AG04450 (cell line): ENCODE data around the gene SLC6A16. TPM values are rescaled to one million over a fixed set of nuclear protein-coding genes. Genes with fewer than 3 reads are reported as not detected.

Experiments
- CTCF ChIA-PET: fragments of 300-600, 350-600 bp; formaldehyde crosslinking; extraction: SDS; loops from one replicate; lab custom pipeline; 2022; ENCODE audit warnings: antibody characterized with exemption, inconsistent platforms; lab: Charles Lee
- POLR2A ChIA-PET: fragments of 350-600 bp; formaldehyde crosslinking; extraction: SDS; loops from one replicate; lab custom pipeline; 2021; ENCODE audit warnings: antibody characterized with exemption, inconsistent platforms; lab: Yijun Ruan, JAX
- DNase-seq: peaks from one replicate; pipeline ENCODE4 v3.0.0-alpha.2; 2011; ENCODE audit warnings: low read depth, low spot score
- H3K27ac ChIP-seq: one replicate; pipeline ENCODE4 v1.5.1; 2012; ENCODE audit warnings: low read depth, low read length, control low read depth
- H3K27me3 ChIP-seq: one replicate; pipeline ENCODE4 v1.6.0; 2012; ENCODE audit warnings: low read length; ENCODE audit not compliant: control insufficient read depth, insufficient read depth
- H3K4me3 ChIP-seq: 2 replicates; pipeline ENCODE4 v1.5.1; 2011; ENCODE audit warnings: mild to moderate bottlenecking, low read depth, low read length, control low read depth
- H3K9me3 ChIP-seq: 2 replicates; pipeline ENCODE4 v1.5.1; 2012; ENCODE audit warnings: low read length; ENCODE audit not compliant: control insufficient read depth, insufficient read depth
- polyA plus RNA-seq: library from polyadenylated mRNA; depleted of rRNA; stranded (reverse); fragments of >200 nt; gene quantifications from 2 replicates; pipeline ENCODE4 v1.2.3, GENCODE V29; 2011
- TF ChIP-seq, protein P1 (sequence below): IDR thresholded peaks from 2 replicates; pipeline ENCODE4 v1.5.1; 2011; ENCODE audit warnings: low read depth, low read length, control low read depth, inconsistent platforms

SLC6A16 gene
- polyA plus RNA-seq, 1 experiment: 1.6 TPM

- H3K27me3 ChIP-seq: no peaks in the 10 kb centered on the region
- peaks cover 2% of the 10 kb centered on the region; the same call in 1 of the 2 replicates for H3K9me3 ChIP-seq
- peak overlapping the region; percentile 92 for H3K27ac ChIP-seq
- TF ChIP-seq, protein P1, sequence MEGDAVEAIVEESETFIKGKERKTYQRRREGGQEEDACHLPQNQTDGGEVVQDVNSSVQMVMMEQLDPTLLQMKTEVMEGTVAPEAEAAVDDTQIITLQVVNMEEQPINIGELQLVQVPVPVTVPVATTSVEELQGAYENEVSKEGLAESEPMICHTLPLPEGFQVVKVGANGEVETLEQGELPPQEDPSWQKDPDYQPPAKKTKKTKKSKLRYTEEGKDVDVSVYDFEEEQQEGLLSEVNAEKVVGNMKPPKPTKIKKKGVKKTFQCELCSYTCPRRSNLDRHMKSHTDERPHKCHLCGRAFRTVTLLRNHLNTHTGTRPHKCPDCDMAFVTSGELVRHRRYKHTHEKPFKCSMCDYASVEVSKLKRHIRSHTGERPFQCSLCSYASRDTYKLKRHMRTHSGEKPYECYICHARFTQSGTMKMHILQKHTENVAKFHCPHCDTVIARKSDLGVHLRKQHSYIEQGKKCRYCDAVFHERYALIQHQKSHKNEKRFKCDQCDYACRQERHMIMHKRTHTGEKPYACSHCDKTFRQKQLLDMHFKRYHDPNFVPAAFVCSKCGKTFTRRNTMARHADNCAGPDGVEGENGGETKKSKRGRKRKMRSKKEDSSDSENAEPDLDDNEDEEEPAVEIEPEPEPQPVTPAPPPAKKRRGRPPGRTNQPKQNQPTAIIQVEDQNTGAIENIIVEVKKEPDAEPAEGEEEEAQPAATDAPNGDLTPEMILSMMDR: no peak
- peak; percentile 66 for DNase-seq
- peak overlapping the region; percentile 92 for H3K4me3 ChIP-seq
- ChIA-PET CTCF (interaction anchor here (0.6 to 1.7 kb wide), 2 partner anchors 50 to 90 kb away, joined by 4 to 6 read pairs; partner anchors contain the start of gene PIH1D1), POLR2A (interaction anchor here (0.5 to 1.6 kb wide), 8 partner anchors 9 to 852 kb away, joined by 3 to 10 read pairs (median 4); partner anchors contain the start of gene PIH1D1)
Measured at GRCh38 chr19:49361438-49362047, 36.6 kb upstream of the SLC6A16 start.

DNA sequence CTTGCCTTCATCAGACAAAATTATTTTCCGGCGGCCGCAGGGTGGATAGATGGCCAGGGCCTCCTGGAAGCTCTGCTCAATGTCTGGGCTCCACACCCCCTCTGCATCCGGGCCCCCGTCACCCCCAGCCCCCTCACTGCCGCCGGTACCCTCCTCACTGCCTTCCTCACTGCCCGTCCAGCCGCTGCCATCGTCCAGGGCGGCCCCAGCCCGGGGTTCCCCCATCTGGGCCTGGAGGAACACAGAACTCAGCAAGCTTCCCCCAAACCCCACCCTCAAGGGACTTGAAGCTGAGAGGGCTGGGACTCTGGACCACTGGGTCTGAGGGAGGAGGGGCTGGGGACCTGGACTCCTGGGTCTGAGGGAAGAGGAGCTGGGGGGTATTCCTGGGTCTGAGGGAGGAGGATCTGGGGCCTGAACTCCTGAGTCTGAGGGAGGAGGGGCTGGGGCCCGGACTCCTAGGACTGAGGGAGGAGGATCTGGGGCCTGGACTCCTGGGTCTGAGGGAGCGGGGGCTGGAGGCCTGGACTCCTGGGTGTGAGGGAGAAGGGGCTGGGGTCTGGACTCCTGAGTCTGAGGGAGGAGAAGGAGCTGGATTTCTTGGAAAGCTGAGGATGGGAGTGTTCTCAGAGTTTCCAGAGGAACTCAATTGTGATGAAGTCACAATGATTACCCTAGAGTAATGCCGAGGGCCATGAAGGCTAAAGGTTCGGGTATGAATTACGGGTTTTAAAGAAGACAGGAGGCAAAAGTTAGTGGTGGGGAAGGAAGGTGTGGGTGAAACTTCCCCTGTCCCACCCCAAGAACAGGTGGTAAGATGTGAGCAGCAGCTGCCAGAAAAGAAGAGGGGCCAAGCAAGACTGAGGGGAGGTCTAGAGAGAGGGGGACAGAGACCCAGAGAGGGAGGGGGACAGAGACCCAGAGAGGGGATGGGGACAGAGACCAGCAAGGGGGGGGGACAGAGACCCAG is 35.1 kb upstream of the SLC6A16 start:
- TF ChIP-seq, protein P1: no peak
- Histone ChIP-seq H3K9me3 (peaks cover 2% of the 10 kb centered on the region; the same call in 1 of the 2 replicates), H3K27ac (no peak overlapping the region), H3K27me3 (no peaks in the 10 kb centered on the region), H3K4me3 (peak overlapping the region; percentile 92)
- DNase-seq: no peak
- CTCF ChIA-PET: no interaction called here
- POLR2A ChIA-PET: interaction anchor here (0.7 kb wide), 1 partner anchor 20 kb away, joined by 3 read pairs; no protein-coding TSS in a partner anchor

DNA sequence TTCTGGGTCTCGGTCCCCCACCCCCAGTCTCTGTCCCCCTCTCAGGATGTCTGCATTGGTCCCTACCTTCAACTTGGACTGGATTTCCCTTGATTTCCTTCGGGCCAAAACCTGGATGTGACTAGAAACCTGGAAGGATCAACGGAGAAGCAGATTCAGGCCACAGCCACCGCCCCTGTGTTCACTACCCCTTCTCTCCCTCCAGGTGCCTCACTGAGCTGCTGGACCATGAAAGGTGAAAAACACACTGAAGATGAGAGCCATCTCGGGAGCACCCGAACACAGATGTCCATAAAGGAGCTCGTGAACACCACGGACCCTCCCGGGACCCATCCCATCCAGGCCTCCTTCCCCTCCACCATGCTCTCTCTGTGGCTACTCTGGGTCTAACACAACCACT is 32.2 kb upstream of the SLC6A16 start:
- TF ChIP-seq, protein P1: no peak
- ChIA-PET POLR2A (interaction anchor here (0.7 kb wide), 1 partner anchor 64 kb away, joined by 4 read pairs; no protein-coding TSS in a partner anchor), CTCF (no interaction called here)
- Histone ChIP-seq H3K9me3 (no peaks in the 10 kb centered on the region; the same call in 1 of the 2 replicates), H3K4me3 (no peak overlapping the region), H3K27ac (no peak overlapping the region), H3K27me3 (no peaks in the 10 kb centered on the region)
- DNase-seq: no peak

DNA sequence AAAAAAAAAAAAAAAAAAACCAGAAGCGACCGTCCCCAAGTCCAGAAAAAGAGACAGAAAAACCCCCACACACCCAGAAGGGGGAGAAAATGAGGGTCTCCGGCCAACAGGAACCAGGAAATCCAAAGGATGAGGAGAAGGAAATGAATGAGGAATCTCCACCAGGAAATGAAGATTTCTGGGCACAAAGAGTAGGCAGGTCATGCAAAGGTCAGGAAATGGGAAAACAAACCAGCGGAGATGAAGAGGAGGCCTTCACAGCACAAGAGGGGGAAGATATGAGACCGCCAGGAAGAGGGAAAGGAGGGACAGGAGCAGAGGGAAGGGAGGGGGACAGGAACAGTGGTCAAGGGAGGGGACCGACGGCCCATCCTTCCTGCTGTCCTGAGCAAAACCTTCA is 31.4 kb upstream of the SLC6A16 start:
- TF ChIP-seq, protein P1: no peak
- H3K27me3 ChIP-seq: no peaks in the 10 kb centered on the region
- H3K9me3 ChIP-seq: no peaks in the 10 kb centered on the region; the same call in 1 of the 2 replicates
- DNase-seq: no peak
- H3K4me3 ChIP-seq: no peak overlapping the region
- ChIA-PET POLR2A (no interaction called here), CTCF (no interaction called here)
- H3K27ac ChIP-seq: no peak overlapping the region
